ENCODE data around the gene SLC6A6. TPM values are rescaled to one million over a fixed set of nuclear protein-coding genes. Genes with fewer than 3 reads are reported as not detected.

SLC6A6 gene
- total RNA-seq, 6 experiments from 2014 or later = 1.5 to 8.2 (median 4.1) TPM

- Histone ChIP-seq H3K27ac (no peak overlapping the region), H3K9me3 (no peaks in the 10 kb centered on the region), H3K4me3 (no peak overlapping the region), H3K27me3 (peaks cover 0 to 18% of the 10 kb centered on the region in 2 donors), H3K4me1 (peaks cover 0 to 9% (median under 1%) of the 10 kb centered on the region in 4 donors), H3K36me3 (no peaks in the 10 kb centered on the region)
- peak; percentile 9 to 53 (median 34) for ATAC-seq
- no peak for TF ChIP-seq CTCF (IDR thresholded peaks at IDR 0.05)
- TF ChIP-seq POLR2A (IDR thresholded peaks at IDR 0.05) = no peak
- intact Hi-C loops (cut with DNase I) = no loop called here
- WGBS (ENCODE audit: insufficient coverage, low coverage, low lambda C conversion rate, missing lambda C conversion rate) = 56% methylated on average over 10 of the region's 17 CpGs
- DNase-seq = peak in 2 of 3 donors; percentile 53 to 70
Measured at GRCh38 chr3:14418296-14419250, 16.2 kb downstream of the SLC6A6 start.

- DNase-seq = no peak
- TF ChIP-seq POLR2A (IDR thresholded peaks at IDR 0.05) (no peak), CTCF (IDR thresholded peaks at IDR 0.05) (no peak)
- no peaks in the 10 kb centered on the region for H3K36me3 ChIP-seq
- H3K27ac ChIP-seq = no peak overlapping the region
- peaks cover 0 to 27% of the 10 kb centered on the region in 2 donors for H3K27me3 ChIP-seq
- 95% methylated on average over 2 of the region's 14 CpGs for WGBS (ENCODE audit: insufficient coverage, low coverage, low lambda C conversion rate, missing lambda C conversion rate)
- no peak overlapping the region for H3K4me3 ChIP-seq
- H3K9me3 ChIP-seq = no peaks in the 10 kb centered on the region
- intact Hi-C loops (cut with DNase I) = no loop called here
- H3K4me1 ChIP-seq = peaks cover 0 to 9% (median under 1%) of the 10 kb centered on the region in 4 donors
- no peak for ATAC-seq
Measured at GRCh38 chr3:14422016-14422963, 19.9 kb downstream of the SLC6A6 start.

GRCh38 chr3:14423197-14423743 is 20.9 kb downstream of the SLC6A6 start:
- WGBS (ENCODE audit: insufficient coverage, low coverage, low lambda C conversion rate, missing lambda C conversion rate) = no CpG with 5 or more reads among the region's 2 CpGs
- Histone ChIP-seq H3K27me3 (peaks cover 0 to 22% of the 10 kb centered on the region in 2 donors), H3K36me3 (no peaks in the 10 kb centered on the region), H3K4me3 (no peak overlapping the region), H3K27ac (no peak overlapping the region), H3K9me3 (no peaks in the 10 kb centered on the region), H3K4me1 (peaks cover 0 to 9% (median under 1%) of the 10 kb centered on the region in 4 donors)
- no peak for TF ChIP-seq POLR2A (IDR thresholded peaks at IDR 0.05)
- TF ChIP-seq CTCF (IDR thresholded peaks at IDR 0.05) = no peak
- intact Hi-C loops (cut with DNase I) = no loop called here
- DNase-seq = peak in 1 of 3 donors; percentile 71
- ATAC-seq = peak; percentile 62 to 71 (median 69)

DNA sequence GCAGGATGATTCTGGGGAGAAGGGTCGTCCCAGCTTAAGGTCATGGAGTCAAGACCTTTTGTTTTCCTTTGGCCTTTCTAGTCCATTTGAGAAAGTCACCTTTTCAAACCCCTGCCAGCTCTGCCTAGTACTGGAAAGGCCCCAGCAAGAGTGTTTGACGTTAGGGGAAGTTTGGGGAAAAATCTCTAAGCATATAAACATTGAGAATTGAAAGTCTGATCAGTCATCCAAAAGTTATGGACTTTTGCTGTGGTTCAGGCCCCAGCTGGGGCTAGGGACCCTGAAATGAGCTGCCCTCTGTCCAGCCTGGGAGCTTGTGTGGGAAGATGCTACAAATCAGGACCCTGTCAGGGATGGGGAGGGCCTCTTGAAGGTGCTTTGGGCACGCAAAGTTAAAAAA is 21.6 kb downstream of the SLC6A6 start:
- TF ChIP-seq CTCF (IDR thresholded peaks at IDR 0.05) (no peak), POLR2A (IDR thresholded peaks at IDR 0.05) (no peak)
- intact Hi-C loops (cut with DNase I) = no loop called here
- H3K9me3 ChIP-seq = no peaks in the 10 kb centered on the region
- peaks cover 0 to 15% of the 10 kb centered on the region in 2 donors for H3K27me3 ChIP-seq
- peaks cover 0 to 5% (median under 1%) of the 10 kb centered on the region in 4 donors for H3K4me1 ChIP-seq
- ATAC-seq (no peak), DNase-seq (no peak)
- 34% methylated on average over 3 of the region's 3 CpGs for WGBS (ENCODE audit: insufficient coverage, low coverage, low lambda C conversion rate, missing lambda C conversion rate)
- no peaks in the 10 kb centered on the region for H3K36me3 ChIP-seq
- no peak overlapping the region for H3K27ac ChIP-seq
- no peak overlapping the region for H3K4me3 ChIP-seq
